A549 treated with ZK216348 at 1 μM for 4 hours (cell line): ENCODE results near the gene RPS15A. TPM values are rescaled to one million over a fixed set of nuclear protein-coding genes. Genes with fewer than 3 reads are reported as not detected.

Experiments
- total RNA-seq: library from RNA; stranded (reverse); fragments of 200-300 nt; extraction: Qiagen RNA extraction; gene quantifications from 5 replicates; pipeline ENCODE4 v1.2.3, GENCODE V29; 2022; ENCODE audit warnings: low read depth

Gene RPS15A
- 2,113 to 2,838 TPM (median 2,279 TPM) in 5 replicates for total RNA-seq

GRCh38 chr16:18789850-18790706 is at the start of gene RPS15A:
Gene RPS15A, minus strand, starts transcription at chr16:18790334. Its CDS starts 1,221 bp downstream, at chr16:18789113.

GRCh38 chr16:18801145-18801972 is 11.2 kb upstream of the RPS15A start, which contains the start of gene ARL6IP1:
Gene ARL6IP1, minus strand, starts transcription at chr16:18801549. Its CDS starts 83 bp downstream, at chr16:18801466.

Other genes starting within 250 kb of the RPS15A start
- gene NOMO2, start 228.2 kb downstream of the RPS15A start, total RNA-seq, result 104 to 118 TPM (median 110 TPM) in 5 replicates
- 212 to 438 TPM (median 291 TPM) in 5 replicates for gene ARL6IP1, start 11.2 kb upstream of the RPS15A start, total RNA-seq
- 11.8 to 27.0 TPM (median 19.8 TPM) in 5 replicates for gene SMG1, start 136.1 kb upstream of the RPS15A start, total RNA-seq
- gene TMC7, start 193.6 kb upstream of the RPS15A start, total RNA-seq, result 6.9 to 10.5 TPM (median 8.7 TPM) in 5 replicates